GM12873 (cell line): Measurements from ENCODE around the gene POU6F2.

Experiments used
- CTCF ChIP-seq: IDR thresholded peaks from 2 replicates; pipeline ENCODE4 v1.5.1; 2012; ENCODE audit warnings: low read depth, mild to moderate bottlenecking, moderate library complexity, low read length, control low read depth; ENCODE audit not compliant: insufficient read depth; ENCODE audit errors: missing control alignments

POU6F2 gene

GRCh38 chr7:39212876-39213275 is 235.2 kb downstream of the POU6F2 start:
- no peak for TF ChIP-seq CTCF

- TF ChIP-seq CTCF = no peak
Observed at GRCh38 chr7:39217783-39218182, 240.1 kb downstream of the POU6F2 start.

- no peak for TF ChIP-seq CTCF
Observed at GRCh38 chr7:39219869-39220268, 242.2 kb downstream of the POU6F2 start.

- no peak for TF ChIP-seq CTCF
Observed at GRCh38 chr7:39221901-39222300, 244.2 kb downstream of the POU6F2 start.

- no peak for TF ChIP-seq CTCF
Observed at GRCh38 chr7:39228946-39229345, 251.2 kb downstream of the POU6F2 start.

- TF ChIP-seq CTCF = no peak
Observed at GRCh38 chr7:39233851-39234529, 256.3 kb downstream of the POU6F2 start.

- TF ChIP-seq CTCF = no peak
Observed at GRCh38 chr7:39238234-39238869, 260.6 kb downstream of the POU6F2 start.
